Neural cell (in vitro differentiated cells): ENCODE data around the gene CD2. TPM values are rescaled to one million over a fixed set of nuclear protein-coding genes. Genes with fewer than 3 reads are reported as not detected.

ENCODE experiments used
- H2AFZ ChIP-seq: fragments of 200-600, 300-800 bp; sonication (generic), shearing (Covaris generic); 2 replicates; pipeline ENCODE4 v1.6.0; 2014; ENCODE audit warnings: low read depth, mild to moderate bottlenecking, antibody characterized with exemption, low read length, moderate library complexity
- H3F3A ChIP-seq: fragments of 200-600 bp; shearing (Covaris generic); 2 replicates; pipeline ENCODE4 v1.6.1; 2016; ENCODE audit warnings: mild to moderate bottlenecking, moderate library complexity, mixed read lengths, antibody characterized with exemption, low read length; ENCODE audit not compliant: insufficient read depth, poor library complexity, severe bottlenecking
- H3K27ac ChIP-seq: fragments of 200-600, 300-800 bp; sonication (generic), shearing (Covaris generic); 2 replicates; pipeline ENCODE4 v1.5.1; 2014; ENCODE audit warnings: mild to moderate bottlenecking, low read length, moderate library complexity
- H3K27me3 ChIP-seq: fragments of 300-800, 200-600 bp; sonication (generic), shearing (Covaris generic); 2 replicates; pipeline ENCODE4 v1.6.0; 2014; ENCODE audit warnings: mild to moderate bottlenecking, low read depth, low read length, moderate library complexity; ENCODE audit not compliant: insufficient read depth
- H3K36me3 ChIP-seq: fragments of 300-800, 200-600 bp; sonication (generic), shearing (Covaris generic); 2 replicates; pipeline ENCODE4 v1.5.1; 2014; ENCODE audit warnings: mild to moderate bottlenecking, antibody characterized with exemption, low read length, moderate library complexity; ENCODE audit not compliant: insufficient read depth
- H3K4me2 ChIP-seq: fragments of 300-800, 200-600 bp; sonication (generic), shearing (Covaris generic); 2 replicates; pipeline ENCODE4 v1.6.0; 2014; ENCODE audit warnings: mild to moderate bottlenecking, low read length
- H3K4me3 ChIP-seq: fragments of 300-800, 200-600 bp; sonication (generic), shearing (Covaris generic); 2 replicates; pipeline ENCODE4 v1.5.1; 2014; ENCODE audit warnings: mild to moderate bottlenecking, low read length, moderate library complexity
- H3K79me2 ChIP-seq: fragments of 200-600 bp; shearing (Covaris generic); replicated peaks from 2 replicates; pipeline ENCODE4 v1.6.0; 2014; ENCODE audit warnings: mild to moderate bottlenecking, low read length, moderate library complexity; ENCODE audit not compliant: insufficient read depth
- H3K9ac ChIP-seq: fragments of 300-800, 200-600 bp; sonication (generic), shearing (Covaris generic); 2 replicates; pipeline ENCODE4 v1.6.1; 2016; ENCODE audit warnings: mild to moderate bottlenecking, low read length, mixed read lengths
- H3K9me2 ChIP-seq: fragments of 200-600 bp; shearing (Covaris generic); 2 replicates; pipeline ENCODE4 v1.6.1; 2016; ENCODE audit warnings: mild to moderate bottlenecking, low read length, mixed read lengths; ENCODE audit not compliant: insufficient read depth
- H3K9me3 ChIP-seq: fragments of 200-600, 300-800 bp; sonication (generic), shearing (Covaris generic); 2 replicates; pipeline ENCODE4 v1.6.1; 2016; ENCODE audit warnings: mild to moderate bottlenecking, mixed run types, low read length, moderate library complexity, mixed read lengths
- H4K20me1 ChIP-seq: fragments of 200-600 bp; shearing (Covaris generic); 2 replicates; pipeline ENCODE4 v1.6.1; 2016; ENCODE audit warnings: mild to moderate bottlenecking, mixed run types; ENCODE audit not compliant: insufficient read depth
- CTCF ChIP-seq: fragments of 450-650 bp; IDR thresholded peaks from 2 replicates; pipeline ENCODE4 v1.5.1; 2014; ENCODE audit warnings: antibody characterized with exemption, mild to moderate bottlenecking, moderate library complexity; ENCODE audit not compliant: poor library complexity, severe bottlenecking
- EP300 ChIP-seq: fragments of 450-650 bp; conservative IDR thresholded peaks from 2 replicates; pipeline ENCODE4 v1.6.1; 2014; ENCODE audit warnings: antibody characterized with exemption, mild to moderate bottlenecking, moderate library complexity; ENCODE audit not compliant: poor library complexity, severe bottlenecking
- EZH2 ChIP-seq: fragments of 200-600, 300-800 bp; shearing (Covaris generic), sonication (generic); IDR thresholded peaks from 2 replicates; pipeline ENCODE4 v1.6.1; 2014; ENCODE audit warnings: antibody characterized with exemption, low read length, borderline replicate concordance, mild to moderate bottlenecking; ENCODE audit not compliant: insufficient read depth, poor library complexity, severe bottlenecking
- MXI1 ChIP-seq: fragments of 450-650 bp; conservative IDR thresholded peaks from 2 replicates; pipeline ENCODE4 v1.6.1; 2014; ENCODE audit warnings: antibody characterized with exemption, mild to moderate bottlenecking; ENCODE audit not compliant: poor library complexity, severe bottlenecking
- POLR2AphosphoS5 ChIP-seq: IDR thresholded peaks from 2 replicates; pipeline ENCODE4 v1.6.1; 2012
- RAD21 ChIP-seq: fragments of 450-650 bp; conservative IDR thresholded peaks from 2 replicates; pipeline ENCODE4 v1.6.1; 2014; ENCODE audit warnings: antibody characterized with exemption, mild to moderate bottlenecking, moderate library complexity
- REST ChIP-seq: IDR thresholded peaks from 2 replicates; pipeline ENCODE4 v1.6.1; 2012; ENCODE audit warnings: borderline replicate concordance
- SMC3 ChIP-seq: fragments of 450-650 bp; conservative IDR thresholded peaks from 2 replicates; pipeline ENCODE4 v1.6.1; 2014; ENCODE audit warnings: antibody characterized with exemption, mild to moderate bottlenecking, moderate library complexity; ENCODE audit not compliant: poor library complexity
- TAF1 ChIP-seq: IDR thresholded peaks from 2 replicates; pipeline ENCODE4 v1.6.1; 2012; ENCODE audit warnings: low read depth
- polyA plus RNA-seq: library from polyadenylated mRNA; depleted of rRNA; stranded (reverse); fragments of >200 nt; gene quantifications from 2 replicates; pipeline ENCODE4 v1.2.3, GENCODE V29; 2014

CD2 gene
- polyA plus RNA-seq, 1 donor from 2014 or later: not detected

DNA sequence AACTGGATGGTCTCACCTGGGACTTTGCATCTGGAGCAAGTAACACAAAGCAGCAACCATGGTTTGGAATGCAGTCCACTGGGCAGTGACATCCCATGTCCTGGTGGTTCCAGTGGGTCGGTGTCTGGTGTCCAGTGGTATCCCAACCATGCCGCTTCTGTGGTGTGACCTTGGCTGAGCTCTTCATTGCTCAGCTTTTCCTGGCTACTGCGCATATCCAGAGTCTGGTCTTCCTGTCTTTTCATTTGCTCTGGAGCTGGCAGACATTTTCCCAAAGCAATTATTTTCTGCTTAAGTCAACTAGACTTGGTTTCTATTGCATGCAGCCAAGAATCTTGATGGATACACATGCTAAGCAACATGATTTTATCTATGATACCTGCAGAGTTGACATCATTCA, 28.4 kb upstream of the CD2 start:
- no peak overlapping the region for H3K9ac ChIP-seq
- H3F3A ChIP-seq: no peaks in the 10 kb centered on the region
- no peaks in the 10 kb centered on the region for H3K9me2 ChIP-seq
- no peaks in the 10 kb centered on the region for H3K27me3 ChIP-seq
- no peak overlapping the region for H3K27ac ChIP-seq
- H3K4me3 ChIP-seq: no peak overlapping the region
- H2AFZ ChIP-seq: no peak overlapping the region
- H3K79me2 ChIP-seq: no peaks in the 10 kb centered on the region
- H3K9me3 ChIP-seq: no peaks in the 10 kb centered on the region
- H3K4me2 ChIP-seq: no peak overlapping the region
- H3K36me3 ChIP-seq: no peaks in the 10 kb centered on the region
- TF ChIP-seq MXI1 (no peak), EZH2 (no peak), RAD21 (no peak), EP300 (no peak)
- no peaks in the 10 kb centered on the region for H4K20me1 ChIP-seq

DNA sequence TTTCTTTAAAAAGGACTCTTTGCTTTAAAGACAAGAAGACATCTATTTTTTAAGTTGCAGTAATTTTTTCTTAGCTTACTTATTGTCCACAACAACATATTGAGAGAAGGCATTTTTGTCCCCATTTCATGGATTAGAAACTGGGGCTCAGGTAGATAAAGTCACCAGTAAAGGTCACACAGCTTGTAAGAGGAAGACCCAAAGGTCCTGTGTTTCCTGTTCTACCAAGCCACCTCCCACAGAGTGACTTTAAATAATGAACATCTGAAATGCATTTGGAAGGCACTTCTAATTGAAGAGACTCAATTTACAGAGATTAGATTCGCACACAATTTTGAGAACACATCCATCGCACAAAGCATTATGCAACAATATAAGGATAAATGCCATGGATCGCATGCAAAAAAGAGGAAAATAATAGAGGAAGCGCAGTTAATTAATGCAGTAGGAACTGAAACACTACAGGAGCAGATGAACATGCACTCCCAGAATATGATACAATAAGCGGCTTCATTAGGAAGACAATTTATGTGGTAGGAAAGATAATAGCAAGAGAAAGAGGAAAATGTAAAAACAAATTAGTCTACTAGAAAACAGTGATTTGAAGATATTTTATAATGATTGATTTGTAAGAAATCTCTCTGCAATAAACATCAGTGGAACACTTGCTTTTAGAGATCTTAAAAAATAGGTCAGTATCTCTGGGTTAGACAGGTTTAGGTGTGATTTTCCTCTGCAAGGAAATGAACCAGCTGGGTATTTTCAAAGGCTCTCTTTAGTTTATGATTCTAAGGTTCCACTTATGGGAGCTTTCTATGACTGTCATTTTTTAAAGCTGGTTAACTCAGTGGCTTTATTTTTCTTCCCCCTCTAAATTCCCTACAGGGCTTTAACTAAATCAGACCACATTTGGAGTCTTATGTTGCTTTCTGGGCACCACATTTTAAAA, 27.1 kb upstream of the CD2 start:
- Histone ChIP-seq H3K79me2 (no peaks in the 10 kb centered on the region), H3K9me2 (no peaks in the 10 kb centered on the region), H3K27me3 (no peaks in the 10 kb centered on the region), H3K9ac (no peak overlapping the region), H3F3A (no peaks in the 10 kb centered on the region), H3K4me3 (no peak overlapping the region), H3K4me2 (no peak overlapping the region), H4K20me1 (no peaks in the 10 kb centered on the region), H3K36me3 (no peaks in the 10 kb centered on the region), H3K27ac (no peak overlapping the region), H3K9me3 (no peaks in the 10 kb centered on the region), H2AFZ (no peak overlapping the region)
- TF ChIP-seq EP300 (no peak), EZH2 (no peak), SMC3 (no peak), MXI1 (no peak), REST (no peak), POLR2AphosphoS5 (no peak), TAF1 (no peak), CTCF (no peak), RAD21 (no peak)
